Uterus (tissue), 2 donors: Measurements from ENCODE around the gene NOC4L.

Source experiments
- CTCF ChIP-seq, 4 experiments: fragments of 200-600 bp in 2 of 4; fragments of 450-650 bp in 2 of 4; sonication (generic) in 2 of 4; IDR thresholded peaks; one replicate each; pipeline ENCODE4 v1.5.1; 2016 to 2019; ENCODE audit warnings: antibody characterized with exemption in 4 of 4, mild to moderate bottlenecking in 2 of 4, moderate library complexity in 1 of 4
- POLR2A ChIP-seq, 2 donors: fragments of 450-650 bp; IDR thresholded peaks; one replicate each; pipeline ENCODE4 v1.6.1; 2016; ENCODE audit warnings: antibody characterized with exemption in 2 of 2, mild to moderate bottlenecking in 1 of 2, moderate library complexity in 1 of 2

DNA sequence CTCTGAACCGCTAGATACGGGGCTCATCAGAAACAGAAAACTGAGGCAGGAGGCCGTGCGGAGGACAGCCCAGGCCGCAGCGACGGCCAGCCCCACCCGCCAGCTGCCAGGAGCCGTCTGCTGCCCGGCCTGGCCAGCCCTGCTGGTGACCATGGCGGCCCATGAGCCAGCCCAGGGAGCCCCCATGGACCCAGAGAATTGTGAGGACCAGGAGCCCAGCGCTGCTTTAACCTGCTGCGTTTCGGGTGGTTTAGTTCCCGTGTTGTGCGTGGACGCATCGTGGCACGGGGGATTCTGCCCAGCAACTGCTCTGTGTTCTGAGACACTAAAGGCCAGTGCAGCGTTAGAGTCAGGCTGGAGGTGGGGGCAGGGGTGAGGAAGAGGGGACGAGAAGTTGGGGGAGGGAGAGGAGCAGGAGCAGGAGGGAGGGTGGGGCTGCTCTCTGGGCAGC is 44.2 kb downstream of the NOC4L start:
- TF ChIP-seq CTCF (IDR thresholded peaks at IDR 0.05): no peak
- no peak for TF ChIP-seq POLR2A (IDR thresholded peaks at IDR 0.05)
